Neural cell (in vitro differentiated cells): ENCODE measurements around the gene FLAD1.

Source experiments
- CTCF ChIP-seq: fragments of 450-650 bp; IDR thresholded peaks from 2 replicates; pipeline ENCODE4 v1.5.1; 2014; ENCODE audit warnings: antibody characterized with exemption, mild to moderate bottlenecking, moderate library complexity; ENCODE audit not compliant: poor library complexity, severe bottlenecking
- EP300 ChIP-seq: fragments of 450-650 bp; conservative IDR thresholded peaks from 2 replicates; pipeline ENCODE4 v1.6.1; 2014; ENCODE audit warnings: antibody characterized with exemption, mild to moderate bottlenecking, moderate library complexity; ENCODE audit not compliant: poor library complexity, severe bottlenecking
- POLR2AphosphoS5 ChIP-seq: IDR thresholded peaks from 2 replicates; pipeline ENCODE4 v1.6.1; 2012
- RAD21 ChIP-seq: fragments of 450-650 bp; conservative IDR thresholded peaks from 2 replicates; pipeline ENCODE4 v1.6.1; 2014; ENCODE audit warnings: antibody characterized with exemption, mild to moderate bottlenecking, moderate library complexity

- TF ChIP-seq POLR2AphosphoS5 (no peak), CTCF (no peak), RAD21 (no peak), EP300 (no peak)
Observed at GRCh38 chr1:154935749-154936554, 47.2 kb upstream of the FLAD1 start.
